HEK293T (cell line): ENCODE data around the gene PTPN1.

ENCODE experiments used
- BHLHE40 ChIP-seq: fragments of 450-650 bp; IDR thresholded peaks from 2 replicates; pipeline ENCODE4 v1.6.1; 2016; ENCODE audit warnings: mild to moderate bottlenecking, moderate library complexity, borderline replicate concordance
- ELF4 ChIP-seq: fragments of 450-650 bp; IDR thresholded peaks from 2 replicates; pipeline ENCODE4 v1.6.1; 2017; ENCODE audit warnings: antibody characterized with exemption
- FOXA1 ChIP-seq: fragments of 450-650 bp; IDR thresholded peaks from 2 replicates; pipeline ENCODE4 v1.6.1; 2016; ENCODE audit warnings: mild to moderate bottlenecking
- FOXM1 ChIP-seq: fragments of 450-650 bp; IDR thresholded peaks from 2 replicates; pipeline ENCODE4 v1.6.1; 2017; ENCODE audit warnings: mild to moderate bottlenecking, borderline replicate concordance
- HDGF ChIP-seq: fragments of 450-650 bp; IDR thresholded peaks from 2 replicates; pipeline ENCODE4 v1.6.1; 2017; ENCODE audit warnings: antibody characterized with exemption, borderline replicate concordance
- SUZ12 ChIP-seq: fragments of 450-650 bp; IDR thresholded peaks from 2 replicates; pipeline ENCODE4 v1.6.1; 2016; ENCODE audit warnings: mild to moderate bottlenecking

DNA sequence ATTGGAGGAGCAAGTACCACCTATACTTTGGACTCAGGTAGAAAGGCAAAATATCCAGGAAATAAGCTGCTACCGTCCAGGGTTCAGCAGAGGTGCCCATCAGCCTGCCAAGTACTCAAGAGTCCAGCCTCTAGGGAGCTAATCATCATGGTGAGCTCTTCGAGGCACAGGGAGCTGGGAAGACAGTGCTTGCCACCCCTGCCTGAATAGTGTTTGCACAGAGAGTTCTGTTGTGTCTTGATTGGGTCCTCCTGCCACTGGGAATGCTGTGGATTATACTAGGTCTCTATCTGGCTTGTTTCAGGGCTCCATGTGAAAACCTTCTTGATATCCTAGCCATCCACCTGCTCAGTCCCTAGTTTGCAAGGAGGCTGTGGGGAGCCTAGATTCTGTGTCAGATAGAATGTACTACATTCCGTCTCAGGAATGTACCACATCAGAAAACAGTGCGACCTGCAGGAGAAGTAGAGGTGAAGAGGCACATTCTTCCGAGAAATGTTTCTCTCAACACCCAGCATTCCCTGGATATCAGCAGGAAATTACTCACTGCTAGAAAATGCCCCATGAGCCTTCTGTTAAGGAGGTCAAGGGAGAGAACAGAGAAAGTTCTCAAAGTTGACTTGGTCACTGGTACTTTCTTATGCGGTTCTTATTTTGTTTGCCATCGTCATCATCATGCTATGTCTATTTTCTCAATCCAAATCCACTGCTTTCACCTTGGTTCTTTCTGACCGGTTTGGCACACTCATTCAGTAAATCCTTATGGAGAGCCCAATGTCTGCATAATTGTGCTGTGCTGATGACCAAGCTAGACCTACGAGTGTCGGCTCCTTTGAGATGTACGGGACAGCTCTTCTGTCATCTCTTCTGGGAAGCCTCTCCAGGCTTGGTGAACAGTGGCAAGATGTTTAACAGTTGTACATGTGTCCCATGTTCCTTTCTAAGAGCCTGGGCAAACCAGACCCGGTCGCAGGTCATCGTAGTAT lies 30.7 kb downstream of the PTPN1 start:
- TF ChIP-seq HDGF (no peak), FOXA1 (no peak), SUZ12 (no peak), FOXM1 (no peak), BHLHE40 (no peak), ELF4 (no peak)
